HG02852 (cell line): ENCODE data around the gene HECTD2.
"Not testable (repeated sequence)": the region's sequence is repeated elsewhere in the genome, so short reads cannot be mapped to it uniquely, and the experiment has no call there.

Experiments used
- ATAC-seq: cut with Tn5 transposase; IDR thresholded peaks from one replicate; pipeline ENCODE4 v1.9.1; 2021; ENCODE audit warnings: mild to moderate bottlenecking, moderate library complexity; ENCODE audit not compliant: unreplicated experiment

Gene HECTD2, protein sequence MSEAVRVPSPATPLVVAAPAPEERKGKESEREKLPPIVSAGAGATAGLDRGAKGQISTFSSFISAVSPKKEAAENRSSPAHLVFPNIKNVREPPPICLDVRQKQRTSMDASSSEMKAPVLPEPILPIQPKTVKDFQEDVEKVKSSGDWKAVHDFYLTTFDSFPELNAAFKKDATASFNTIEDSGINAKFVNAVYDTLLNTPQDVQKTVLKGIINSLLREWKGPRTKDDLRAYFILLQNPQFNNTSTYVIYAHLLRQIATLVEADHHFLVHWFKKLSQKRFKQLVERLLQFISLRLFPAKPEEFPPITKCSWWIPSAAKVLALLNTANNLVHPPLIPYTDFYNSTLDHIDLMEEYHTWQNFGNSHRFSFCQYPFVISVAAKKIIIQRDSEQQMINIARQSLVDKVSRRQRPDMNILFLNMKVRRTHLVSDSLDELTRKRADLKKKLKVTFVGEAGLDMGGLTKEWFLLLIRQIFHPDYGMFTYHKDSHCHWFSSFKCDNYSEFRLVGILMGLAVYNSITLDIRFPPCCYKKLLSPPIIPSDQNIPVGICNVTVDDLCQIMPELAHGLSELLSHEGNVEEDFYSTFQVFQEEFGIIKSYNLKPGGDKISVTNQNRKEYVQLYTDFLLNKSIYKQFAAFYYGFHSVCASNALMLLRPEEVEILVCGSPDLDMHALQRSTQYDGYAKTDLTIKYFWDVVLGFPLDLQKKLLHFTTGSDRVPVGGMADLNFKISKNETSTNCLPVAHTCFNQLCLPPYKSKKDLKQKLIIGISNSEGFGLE

DNA sequence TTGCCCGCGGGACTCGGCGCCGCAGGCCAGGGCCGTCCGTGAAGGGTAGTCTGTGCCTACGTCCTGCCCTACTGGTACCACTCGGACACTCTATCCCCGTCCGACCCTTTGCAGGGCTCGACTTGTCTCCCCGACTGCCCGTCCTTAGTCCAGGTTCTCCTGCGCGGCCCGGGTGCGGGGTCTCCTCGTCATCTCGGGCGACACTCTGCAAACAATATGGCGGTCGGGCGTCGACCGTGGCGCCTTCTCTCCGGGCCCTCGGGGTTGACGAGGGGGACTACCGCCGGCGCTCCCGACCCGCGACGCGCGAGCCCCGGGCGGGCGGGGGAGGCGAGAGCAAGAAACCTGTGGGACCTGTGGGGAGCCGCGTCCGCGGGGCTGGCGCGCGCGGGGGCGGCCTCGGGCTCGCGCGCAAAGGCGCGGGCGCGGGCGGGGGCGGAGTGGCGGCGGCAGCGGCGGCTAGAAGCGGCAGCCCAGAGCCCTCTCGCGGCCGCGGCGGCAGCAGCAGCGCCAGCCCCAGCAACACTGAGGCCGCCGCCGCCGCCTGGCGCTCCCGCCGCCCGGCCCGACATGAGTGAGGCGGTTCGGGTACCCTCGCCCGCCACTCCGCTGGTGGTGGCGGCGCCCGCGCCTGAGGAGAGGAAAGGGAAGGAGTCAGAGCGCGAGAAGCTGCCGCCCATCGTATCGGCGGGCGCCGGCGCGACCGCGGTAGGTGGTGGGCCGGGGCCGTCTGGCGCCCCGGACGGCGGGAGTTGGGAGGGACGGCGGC lies at the start of gene HECTD2:
HECTD2 (plus strand) TSS at position 476 of the 769 bp plus-strand sequence; CDS start at position 571, 95 bp downstream.
- ATAC-seq: peak; percentile 87

DNA sequence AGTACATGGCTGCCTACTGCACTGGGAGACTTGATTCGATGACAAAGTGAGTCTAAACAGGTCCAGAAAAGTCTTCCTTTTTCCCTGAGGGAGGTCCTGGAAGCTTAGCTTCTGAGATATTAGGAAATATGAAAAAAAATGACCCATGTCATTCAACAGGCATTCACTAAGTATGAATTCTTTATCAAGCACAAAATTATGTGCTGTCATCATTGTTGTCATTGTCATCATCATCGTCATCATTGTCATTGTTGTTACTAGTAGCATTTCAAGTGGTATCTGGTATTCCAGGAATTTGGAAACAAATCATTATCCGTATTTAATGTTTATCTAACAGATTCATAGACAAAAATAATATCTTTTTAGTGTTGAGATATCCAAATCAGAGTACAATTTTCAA lies 49.7 kb upstream of the HECTD2 start:
- no peak for ATAC-seq

DNA sequence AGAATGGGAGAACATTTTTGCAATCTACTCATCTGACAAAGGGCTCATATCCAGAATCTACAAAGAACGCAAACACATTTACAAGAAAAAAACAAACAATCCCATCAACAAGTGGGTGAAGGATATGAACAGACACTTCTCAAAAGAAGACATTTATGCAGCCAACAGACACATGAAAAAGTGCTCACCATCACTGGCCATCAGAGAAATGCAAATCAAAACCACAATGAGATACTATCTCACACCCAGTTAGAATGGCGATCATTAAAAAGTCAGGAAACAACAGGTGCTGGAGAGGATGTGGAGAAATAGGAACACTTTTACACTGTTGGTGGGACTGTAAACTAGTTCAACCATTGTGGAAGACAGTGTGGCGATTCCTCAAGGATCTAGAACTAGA lies 44.6 kb upstream of the HECTD2 start:
- ATAC-seq: not testable (repeated sequence)

DNA sequence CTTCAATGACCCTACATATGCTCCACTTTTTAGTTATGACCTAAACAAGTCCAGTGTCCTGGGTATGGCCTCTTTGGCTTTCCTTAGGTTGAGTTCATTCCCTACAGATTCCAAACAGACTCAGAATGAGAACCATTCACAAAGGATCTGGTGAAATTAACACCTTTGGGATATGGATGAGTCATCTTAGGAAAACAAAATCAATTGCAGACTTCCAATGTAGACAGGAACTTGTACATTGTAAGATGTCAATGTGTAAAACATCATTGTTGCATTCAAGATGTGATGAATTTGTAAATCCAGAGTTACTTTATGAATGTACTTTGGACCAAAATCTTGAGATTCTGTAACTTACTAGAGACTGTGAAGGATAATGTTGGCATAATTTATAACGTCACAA lies 43.4 kb upstream of the HECTD2 start:
- no peak for ATAC-seq

DNA sequence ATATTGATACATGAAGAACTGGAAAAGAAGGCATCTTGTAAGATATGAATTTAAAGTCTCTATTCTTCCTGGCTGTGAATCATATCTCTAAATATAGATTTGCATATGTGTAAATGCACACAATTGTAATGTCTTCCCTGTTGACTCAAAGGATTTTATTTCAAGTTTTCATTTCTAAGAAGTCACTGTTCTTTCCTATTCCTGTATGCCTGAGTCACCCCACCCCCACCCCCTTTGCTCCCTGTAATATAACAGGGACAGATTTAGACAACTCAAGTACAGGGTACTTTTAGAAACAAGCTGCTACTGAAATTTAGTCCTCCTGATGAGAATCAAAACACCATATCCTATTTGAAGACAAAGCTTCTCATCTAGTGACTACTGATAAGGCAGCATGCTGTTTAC lies 43.0 kb upstream of the HECTD2 start:
- ATAC-seq: no peak

DNA sequence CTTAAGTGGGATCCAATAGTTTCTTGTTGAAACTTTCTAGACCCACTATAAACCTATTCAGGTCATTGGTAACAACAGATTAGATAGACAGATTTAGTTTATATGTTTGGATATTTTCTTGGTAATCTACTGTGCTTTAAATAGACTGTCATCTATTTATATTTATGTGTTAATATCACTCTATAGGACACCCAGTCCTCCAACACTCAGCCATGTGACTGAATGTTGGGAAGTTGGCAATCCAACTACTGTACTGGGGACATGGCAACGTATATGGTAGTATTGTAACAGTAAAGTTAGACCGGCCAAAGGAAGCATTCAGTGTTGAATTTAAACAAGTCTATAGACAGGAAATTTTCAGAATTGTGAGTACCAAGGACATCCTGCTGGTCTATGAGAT lies 42.6 kb upstream of the HECTD2 start:
- no peak for ATAC-seq

DNA sequence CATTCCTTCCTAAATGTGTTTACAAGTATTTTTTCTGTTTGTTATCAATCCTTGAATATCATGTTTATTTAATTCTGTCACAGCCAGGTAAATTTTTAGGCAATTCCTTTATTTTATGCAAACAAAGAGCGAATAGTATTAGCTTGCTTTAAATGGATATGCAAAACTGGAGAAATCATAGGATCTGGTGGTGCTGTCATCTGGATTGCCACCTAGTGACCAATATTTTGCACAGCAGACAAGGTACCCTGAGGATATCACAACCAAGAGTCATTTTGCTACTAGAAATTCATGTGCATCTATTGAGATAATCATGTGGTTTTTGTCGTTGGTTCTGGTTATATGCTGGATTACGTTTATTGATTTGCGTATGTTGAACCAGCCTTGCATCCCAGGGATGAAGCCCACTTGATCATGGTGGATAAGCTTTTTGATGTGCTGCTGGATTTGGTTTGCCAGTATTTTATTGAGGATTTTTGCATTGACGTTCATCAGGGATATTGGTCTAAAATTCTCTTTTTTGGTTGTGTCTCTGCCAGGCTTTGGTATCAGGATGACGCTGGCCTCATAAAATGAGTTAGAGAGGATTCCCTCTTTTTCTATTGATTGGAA lies 40.1 kb upstream of the HECTD2 start:
- not testable (repeated sequence) for ATAC-seq

DNA sequence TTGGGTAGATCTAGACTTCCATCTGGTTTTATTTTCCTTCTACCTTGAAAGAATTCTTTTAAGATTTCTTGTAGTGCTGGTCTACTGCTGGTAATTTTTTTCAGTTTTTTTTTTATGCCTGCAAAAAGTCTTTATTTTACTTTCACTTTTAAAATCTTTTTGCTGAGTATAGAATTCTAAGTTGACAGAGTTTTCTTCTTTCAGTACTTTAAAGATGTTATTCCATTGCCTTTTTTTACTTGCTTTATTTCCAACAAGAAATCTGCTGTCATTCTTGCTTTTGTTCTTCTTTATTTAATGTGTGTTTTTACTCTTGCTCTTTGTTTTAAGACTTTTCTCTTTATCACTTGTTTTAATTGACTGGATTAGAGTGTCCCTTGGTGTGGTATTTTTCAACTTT lies 36.1 kb upstream of the HECTD2 start:
- no peak for ATAC-seq

DNA sequence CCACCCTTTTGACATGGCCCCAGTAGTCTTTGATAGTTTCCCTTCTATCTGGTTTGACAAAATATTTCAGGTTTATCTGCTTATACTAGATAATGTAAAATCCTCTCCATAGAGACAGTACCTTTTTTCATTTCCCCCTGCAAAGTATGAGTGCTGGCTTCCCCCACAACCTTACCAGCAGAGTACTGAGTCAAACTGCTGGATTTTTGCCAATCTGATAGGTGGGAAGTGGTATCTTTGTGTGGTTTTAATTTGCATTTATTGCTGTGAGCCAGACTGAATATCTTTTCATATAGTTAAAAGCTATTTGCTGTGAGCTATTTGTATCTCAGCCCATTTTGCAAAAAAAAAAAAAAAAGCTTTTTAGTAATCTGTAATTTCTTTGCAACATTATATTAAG lies 32.1 kb upstream of the HECTD2 start:
- no peak for ATAC-seq

DNA sequence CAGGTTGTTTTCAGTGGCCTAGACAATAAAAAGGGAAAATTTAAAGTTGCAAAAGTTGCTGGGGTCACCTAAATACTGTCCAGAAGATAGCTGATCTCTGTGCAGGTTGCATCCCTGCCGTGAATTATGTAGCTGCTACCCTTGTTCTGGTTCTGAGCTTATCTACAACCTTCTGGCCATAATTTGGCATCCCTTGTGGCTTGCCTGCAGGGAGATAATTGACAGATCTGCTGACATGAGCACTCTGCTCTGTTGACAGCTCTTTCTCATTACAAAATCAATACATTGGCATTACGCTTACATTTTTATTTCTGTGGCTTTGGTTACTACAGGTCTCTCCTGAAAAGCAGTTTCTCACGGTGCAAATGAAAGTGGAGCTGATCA lies 29.3 kb upstream of the HECTD2 start:
- no peak for ATAC-seq

DNA sequence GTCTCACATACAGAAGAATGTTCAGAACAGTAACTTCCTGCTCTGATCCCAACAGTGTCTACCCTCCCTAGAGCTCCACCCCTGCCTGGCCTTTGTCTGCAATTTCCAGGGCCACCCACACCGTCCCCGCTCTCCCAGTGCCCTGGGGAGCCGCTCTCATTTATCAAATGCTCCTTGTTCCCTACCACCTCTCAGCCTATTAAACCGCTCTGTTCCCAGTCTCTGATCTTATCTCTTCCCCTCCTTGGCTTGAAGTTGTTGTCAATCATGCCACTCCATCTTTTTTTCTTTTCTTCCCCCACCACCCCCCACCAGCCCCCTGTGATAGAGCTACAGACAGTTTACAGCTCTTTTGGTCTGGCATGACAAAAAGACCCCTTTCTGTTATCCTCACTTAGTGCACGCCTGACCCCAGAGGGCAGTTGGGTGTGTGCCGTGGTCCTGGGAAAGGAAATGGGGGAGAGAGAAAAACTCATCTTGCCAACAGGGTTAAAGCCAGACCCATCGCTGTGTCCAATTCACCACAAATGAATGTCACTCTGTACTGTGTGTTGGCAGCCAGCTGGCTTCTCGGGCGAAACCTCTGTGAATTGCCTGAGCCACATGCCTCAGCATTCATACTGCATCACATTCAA lies 28.8 kb upstream of the HECTD2 start:
- no peak for ATAC-seq

DNA sequence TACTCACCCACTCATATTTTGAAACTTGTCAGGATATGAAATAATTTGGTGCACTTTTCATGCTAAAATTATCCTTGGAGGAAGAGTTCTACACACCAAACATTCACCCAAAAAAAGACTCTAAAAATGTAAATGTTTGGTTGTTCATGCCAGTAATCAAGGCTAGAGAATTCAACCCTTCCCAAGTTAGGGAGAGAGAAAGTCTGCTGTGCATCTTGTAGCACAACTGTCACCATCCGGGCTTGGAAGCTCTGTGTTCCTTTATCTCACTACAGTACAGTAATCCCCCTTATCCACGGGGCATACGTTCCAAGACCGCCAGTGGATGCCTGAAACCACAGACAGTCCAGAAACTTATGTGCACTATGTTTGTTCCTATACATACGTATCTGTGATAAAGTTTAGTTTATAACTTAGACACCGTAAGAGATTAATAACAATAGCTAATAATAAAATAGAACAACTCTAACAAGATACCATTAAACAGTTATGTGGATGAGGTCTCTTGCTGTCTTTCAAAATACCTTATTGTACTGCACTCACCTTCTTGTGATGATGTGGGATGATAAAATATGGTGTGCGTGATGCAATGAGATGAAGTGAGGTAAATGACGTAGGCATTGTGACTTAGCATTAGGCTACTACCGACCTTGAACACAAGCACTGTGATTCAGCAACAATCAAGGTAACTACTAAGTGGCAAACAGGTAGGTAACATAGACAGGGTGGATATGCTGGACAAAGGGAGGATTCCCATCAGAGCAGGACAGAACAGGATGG lies 24.6 kb upstream of the HECTD2 start:
- ATAC-seq: no peak

DNA sequence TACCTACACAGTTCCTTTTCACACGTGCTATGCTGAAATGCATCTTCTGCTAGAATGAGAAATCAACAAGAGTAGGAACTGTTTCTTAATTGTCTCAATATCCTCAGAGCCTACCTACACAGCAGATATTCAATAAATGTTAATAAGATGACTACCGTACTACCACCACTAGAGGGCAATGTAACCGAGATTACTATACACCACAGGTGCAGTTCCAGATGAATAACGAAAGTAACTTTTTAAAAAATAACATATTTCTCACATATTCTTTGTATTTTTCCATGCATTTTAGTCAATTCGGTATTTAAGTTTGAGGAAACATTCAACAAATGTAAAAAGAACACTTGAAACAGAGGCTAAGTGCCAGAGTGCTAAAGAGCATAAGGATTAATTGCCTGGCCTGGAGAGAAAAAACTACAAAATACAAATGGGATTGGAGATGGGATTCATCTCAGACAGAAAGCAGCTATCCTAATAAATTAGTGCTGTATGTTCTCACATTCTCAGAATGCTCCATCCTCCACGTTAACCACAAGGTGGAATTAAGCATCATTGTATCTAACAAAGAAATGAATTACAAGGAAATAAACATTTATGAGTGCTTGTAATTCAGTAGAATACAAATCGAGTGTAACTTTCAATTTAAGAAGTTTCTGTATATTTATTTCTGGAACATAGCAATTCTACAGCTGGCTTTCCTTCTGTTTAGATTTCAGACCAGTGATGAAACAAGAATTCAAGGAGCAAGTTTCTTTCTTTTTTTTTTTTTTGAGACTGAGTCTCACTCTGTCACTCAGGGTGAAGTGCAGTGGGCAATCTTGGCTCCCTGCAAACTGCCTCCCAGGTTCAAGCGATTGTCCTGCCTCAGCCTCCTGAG lies 20.3 kb upstream of the HECTD2 start:
- peak; percentile 87 for ATAC-seq

DNA sequence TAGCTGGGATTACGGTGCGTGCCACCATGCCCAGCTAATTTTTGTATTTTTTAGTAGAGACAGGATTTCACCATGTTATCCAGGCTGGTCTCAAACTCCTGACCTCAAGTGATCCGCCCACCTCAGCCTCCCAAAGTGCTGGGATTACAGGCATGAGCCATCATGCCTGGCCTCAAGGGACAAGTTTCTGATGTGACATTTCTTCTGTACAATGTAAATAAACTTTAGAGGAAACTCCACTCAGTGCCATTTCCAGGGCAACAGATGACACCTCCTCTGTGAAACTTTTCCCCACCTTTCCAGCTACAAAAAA lies 19.7 kb upstream of the HECTD2 start:
- not testable (repeated sequence) for ATAC-seq

DNA sequence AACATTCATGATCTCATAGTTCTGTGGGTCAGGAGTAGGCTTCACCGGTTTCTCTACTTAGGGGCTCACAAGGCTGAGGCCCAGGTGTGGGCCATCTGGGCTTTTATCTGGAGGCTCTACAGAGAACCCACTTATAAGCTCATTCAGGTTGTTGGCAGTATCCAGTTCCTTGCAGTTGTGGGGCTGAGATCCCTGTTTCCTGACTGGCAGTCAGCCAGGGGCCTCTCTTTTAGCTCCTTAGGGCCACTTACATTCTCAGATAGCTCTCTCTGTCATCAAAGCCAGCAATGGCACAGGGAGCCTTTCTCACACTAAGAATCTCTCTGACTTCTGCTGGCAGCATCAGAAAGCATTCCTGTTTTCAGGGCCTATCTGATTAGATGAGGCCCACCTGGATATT lies 18.2 kb upstream of the HECTD2 start:
- no peak for ATAC-seq

DNA sequence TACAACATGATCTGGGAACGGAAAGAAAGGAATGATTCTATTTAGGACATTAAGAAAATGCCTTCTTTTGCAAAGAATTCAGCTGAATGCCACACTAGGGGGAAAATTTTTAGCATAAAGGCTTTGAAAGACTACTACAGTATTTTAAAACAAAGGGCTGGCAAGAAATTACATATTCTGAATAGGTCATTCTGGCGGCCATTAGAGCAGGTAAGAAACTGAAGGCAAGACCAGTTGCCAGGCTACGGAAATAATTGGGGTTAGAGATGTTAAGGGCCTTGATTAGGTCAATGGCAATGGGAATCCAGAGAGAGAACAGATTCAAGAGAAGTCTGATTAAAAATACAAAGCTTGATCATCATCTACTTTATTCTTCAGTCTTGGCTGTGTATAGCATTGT lies 3.8 kb upstream of the HECTD2 start:
- ATAC-seq: no peak

DNA sequence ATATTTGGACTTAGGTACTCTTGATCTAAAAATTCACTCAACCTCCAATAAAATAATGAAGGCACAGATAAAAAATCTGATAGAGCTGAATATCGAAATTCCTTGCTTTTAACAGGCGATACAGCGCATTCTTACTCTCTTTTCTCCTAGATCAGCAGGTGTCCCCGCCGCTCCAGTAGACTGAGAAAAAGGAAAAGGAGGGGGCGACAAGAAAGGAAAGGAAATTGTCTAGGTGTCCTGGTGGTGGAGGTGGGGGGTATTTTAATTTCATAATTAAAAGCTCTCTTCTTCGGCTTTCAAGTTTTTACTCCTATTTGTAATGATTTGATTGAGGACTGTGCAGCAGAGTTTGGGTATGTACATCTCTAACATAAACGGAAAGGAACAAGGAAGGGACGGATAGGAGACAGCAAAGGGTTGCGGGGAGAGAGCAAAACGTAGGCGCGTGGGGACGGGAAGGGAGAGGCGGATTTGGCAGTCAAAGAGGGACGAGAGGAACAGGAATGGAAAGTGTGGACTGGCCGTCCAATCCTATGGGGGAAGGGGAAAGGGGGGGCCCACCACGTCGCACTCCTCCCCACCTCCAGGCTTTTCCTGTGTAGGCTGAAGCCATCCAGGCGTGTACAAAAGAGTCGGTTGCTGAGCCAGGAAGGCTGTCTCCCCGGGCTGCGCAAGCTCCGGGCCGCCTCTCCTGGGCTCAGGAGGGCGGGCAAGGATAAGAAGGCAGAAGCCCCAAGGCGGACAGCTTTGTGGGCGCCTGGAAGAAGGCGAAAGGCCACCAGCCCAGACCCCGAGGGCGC lies 875 bp upstream of the HECTD2 start:
- ATAC-seq: peak; percentile 26
